Hepatocyte (in vitro differentiated cells): ENCODE data around the gene CDKN1A. TPM values are rescaled to one million over a fixed set of nuclear protein-coding genes. Genes with fewer than 3 reads are reported as not detected.

Experiments used
- DNase-seq: peaks from one replicate; pipeline ENCODE4 v3.0.0-alpha.2; 2016; ENCODE audit warnings: low spot score
- H2AFZ ChIP-seq: fragments of 200-600 bp; sonication (generic); 2 replicates; pipeline ENCODE4 v1.6.0; 2016; ENCODE audit warnings: antibody characterized with exemption, mild to moderate bottlenecking
- H3K27ac ChIP-seq: fragments of 200-600 bp; sonication (generic); 2 replicates; pipeline ENCODE4 v1.5.1; 2016; ENCODE audit warnings: mild to moderate bottlenecking
- H3K27me3 ChIP-seq: fragments of 200-600 bp; sonication (generic); 2 replicates; pipeline ENCODE4 v1.6.1; 2016
- H3K36me3 ChIP-seq: fragments of 200-600 bp; sonication (generic); replicated peaks from 2 replicates; pipeline ENCODE4 v1.5.1; 2016; ENCODE audit warnings: low read depth; ENCODE audit not compliant: insufficient read depth
- H3K4me1 ChIP-seq: fragments of 200-600 bp; sonication (generic); 2 replicates; pipeline ENCODE4 v1.5.1; 2016; ENCODE audit warnings: mild to moderate bottlenecking, moderate library complexity; ENCODE audit not compliant: insufficient read depth
- H3K4me2 ChIP-seq: fragments of 200-600 bp; sonication (generic); 2 replicates; pipeline ENCODE4 v1.6.0; 2016
- H3K4me3 ChIP-seq: fragments of 200-600 bp; sonication (generic); 2 replicates; pipeline ENCODE4 v1.5.1; 2016; ENCODE audit warnings: mild to moderate bottlenecking
- H3K79me2 ChIP-seq: fragments of 200-600 bp; sonication (generic); 2 replicates; pipeline ENCODE4 v1.6.0; 2017; ENCODE audit warnings: mild to moderate bottlenecking
- H3K9me2 ChIP-seq: fragments of 200-600 bp; sonication (generic); replicated peaks from 2 replicates; pipeline ENCODE4 v1.6.0; 2017; ENCODE audit warnings: mild to moderate bottlenecking; ENCODE audit not compliant: insufficient read depth
- H3K9me3 ChIP-seq: fragments of 200-600 bp; sonication (generic); 2 replicates; pipeline ENCODE4 v1.5.1; 2016; ENCODE audit warnings: low read depth, mild to moderate bottlenecking
- H4K20me1 ChIP-seq: fragments of 200-600 bp; sonication (generic); 2 replicates; pipeline ENCODE4 v1.6.0; 2016; ENCODE audit warnings: mild to moderate bottlenecking; ENCODE audit not compliant: insufficient read depth, poor library complexity, severe bottlenecking
- CTCF ChIP-seq: fragments of 200-600 bp; sonication (generic); IDR thresholded peaks from 2 replicates; pipeline ENCODE4 v1.5.1; 2016; ENCODE audit warnings: antibody characterized with exemption, mild to moderate bottlenecking; ENCODE audit not compliant: poor library complexity
- EZH2 ChIP-seq: fragments of 200-600 bp; sonication (generic); IDR thresholded peaks from 2 replicates; pipeline ENCODE4 v1.6.1; 2016; ENCODE audit warnings: antibody characterized with exemption, mild to moderate bottlenecking, borderline replicate concordance
- EZH2phosphoT487 ChIP-seq: fragments of 200-600 bp; sonication (generic); IDR thresholded peaks from one replicate; pipeline ENCODE4 v1.6.1; 2018; ENCODE audit warnings: antibody characterized with exemption, mild to moderate bottlenecking, low read depth, moderate library complexity; ENCODE audit not compliant: unreplicated experiment, severe bottlenecking
- WGBS: methylation state at CpG from one replicate; pipeline ENCODE4 v1.1.6; 2016; ENCODE audit warnings: low lambda C conversion rate; ENCODE audit errors: missing lambda C conversion rate; 5-methylcytosine and 5-hydroxymethylcytosine counted together
- polyA plus RNA-seq: library from polyadenylated mRNA; unstranded; fragments of >200 nt; fragmentation: Nextera tagmentation; extraction: Ambion mirVana; gene quantifications from 2 replicates; pipeline ENCODE4 v1.2.1, GENCODE V29; 2016
- total RNA-seq: library from RNA; depleted of rRNA; stranded (reverse); fragments of >200 nt; gene quantifications from 2 replicates; pipeline ENCODE4 v1.2.3, GENCODE V29; 2014

The CDKN1A gene
- total and polyA plus RNA-seq, 2 experiments from 2014 or later: 246 to 344 TPM

DNA sequence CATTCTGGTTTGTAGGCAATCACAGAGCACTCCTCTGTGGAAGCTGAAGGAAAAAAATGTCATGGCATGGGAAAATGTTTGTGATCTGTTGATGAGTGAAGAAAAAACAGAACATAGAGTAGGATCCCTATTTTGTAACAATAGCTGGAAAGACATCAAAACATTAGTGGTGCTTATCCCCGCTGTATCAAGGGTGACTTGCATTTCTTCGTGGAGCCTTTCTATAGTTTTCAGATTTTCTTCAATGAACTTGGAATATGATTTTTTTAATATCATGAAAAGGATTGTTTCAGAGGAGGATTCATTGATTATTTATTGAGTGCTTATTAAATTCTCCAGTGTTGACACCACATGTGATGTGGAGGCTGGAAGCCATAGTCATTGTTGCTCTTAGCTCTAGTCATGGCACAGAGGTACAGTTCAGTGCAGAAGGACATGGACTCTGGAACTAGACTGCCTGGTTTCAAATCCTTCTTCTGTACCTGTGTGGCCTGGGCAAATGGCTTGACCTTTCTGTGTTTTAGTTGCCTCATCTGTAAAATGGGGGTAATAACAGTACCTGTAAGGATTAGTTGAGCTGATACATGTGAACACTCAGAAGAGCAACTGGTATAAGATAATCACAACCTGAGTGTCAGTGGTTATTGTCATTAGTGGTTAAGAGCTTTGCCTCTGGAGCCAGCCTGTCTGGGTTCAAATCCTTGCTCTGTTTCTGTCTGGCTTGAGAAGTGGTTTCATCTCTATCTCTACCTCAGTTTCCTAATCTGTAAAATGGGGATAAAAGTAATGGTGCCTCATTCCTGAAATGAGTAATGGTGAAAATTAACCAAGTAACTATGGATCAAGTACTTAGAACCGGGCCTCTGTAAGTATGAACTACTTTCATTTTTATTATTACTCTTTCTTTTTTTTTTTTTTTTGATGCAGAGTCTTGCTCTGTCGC is 14.7 kb upstream of the CDKN1A start:
- H3K4me3 ChIP-seq: no peak overlapping the region
- H3K27ac ChIP-seq: no peak overlapping the region
- no peaks in the 10 kb centered on the region for H3K9me3 ChIP-seq
- no peaks in the 10 kb centered on the region for H3K9me2 ChIP-seq
- H3K27me3 ChIP-seq: no peaks in the 10 kb centered on the region
- 92% methylated on average over 4 of the region's 4 CpGs for WGBS
- no peak for DNase-seq
- H3K79me2 ChIP-seq: no peaks in the 10 kb centered on the region
- H3K4me2 ChIP-seq: no peak overlapping the region
- TF ChIP-seq EZH2: no peak
- TF ChIP-seq CTCF: no peak
- no peak for TF ChIP-seq EZH2phosphoT487
- H4K20me1 ChIP-seq: no peaks in the 10 kb centered on the region
- peaks cover 28% of the 10 kb centered on the region for H3K4me1 ChIP-seq
- H3K36me3 ChIP-seq: no peaks in the 10 kb centered on the region
- no peak overlapping the region for H2AFZ ChIP-seq

DNA sequence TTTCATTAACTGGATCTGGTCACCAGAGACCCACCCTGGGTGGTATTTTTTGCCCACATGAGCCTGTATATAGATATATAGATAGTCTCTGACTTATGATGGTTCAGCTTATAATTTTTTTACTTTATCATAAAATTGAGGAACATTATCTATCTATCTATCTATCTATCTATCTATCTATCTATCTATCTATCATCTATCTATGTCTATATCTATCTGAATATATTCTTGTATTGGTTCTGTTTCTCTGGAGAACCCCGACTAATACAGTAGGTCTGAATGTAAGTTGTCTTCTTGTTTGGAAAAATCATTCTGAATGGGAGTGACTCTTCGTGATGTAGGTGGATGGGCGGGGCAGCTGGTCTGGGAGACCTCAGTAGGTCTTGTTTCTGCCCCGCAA is 13.3 kb upstream of the CDKN1A start:
- Histone ChIP-seq H3K79me2 (no peaks in the 10 kb centered on the region), H3K4me2 (no peak overlapping the region), H3K9me3 (no peaks in the 10 kb centered on the region), H2AFZ (no peak overlapping the region), H3K4me3 (no peak overlapping the region), H3K9me2 (no peaks in the 10 kb centered on the region), H3K27me3 (no peaks in the 10 kb centered on the region), H4K20me1 (no peaks in the 10 kb centered on the region), H3K36me3 (no peaks in the 10 kb centered on the region), H3K27ac (no peak overlapping the region), H3K4me1 (peaks cover 28% of the 10 kb centered on the region)
- 94% methylated on average over 4 of the region's 4 CpGs for WGBS
- no peak for DNase-seq
- TF ChIP-seq EZH2 (no peak), EZH2phosphoT487 (no peak), CTCF (no peak)

DNA sequence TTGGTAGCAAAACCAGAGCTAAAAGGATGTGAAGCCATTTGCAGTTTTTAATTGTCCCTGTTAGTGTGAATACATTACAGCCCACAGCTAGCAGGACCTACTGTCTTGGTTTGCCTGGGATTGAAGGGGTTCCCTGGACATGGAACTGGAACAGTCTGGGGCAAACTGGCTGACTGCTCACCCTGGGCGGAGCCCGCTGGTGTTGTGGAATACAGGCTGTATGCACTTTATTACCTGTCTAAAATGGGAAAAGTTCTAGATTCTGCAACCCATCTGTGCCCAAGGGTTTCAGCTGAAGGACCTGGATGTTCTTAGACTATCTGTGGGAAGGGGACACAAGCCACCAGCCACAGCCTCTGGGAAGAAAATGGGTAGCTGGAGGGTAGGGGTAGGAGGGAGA is 12.2 kb upstream of the CDKN1A start:
- Histone ChIP-seq H4K20me1 (no peaks in the 10 kb centered on the region), H3K9me2 (no peaks in the 10 kb centered on the region), H3K27me3 (no peaks in the 10 kb centered on the region), H3K27ac (peak overlapping the region; percentile 88), H3K79me2 (no peaks in the 10 kb centered on the region), H2AFZ (no peak overlapping the region), H3K36me3 (no peaks in the 10 kb centered on the region), H3K4me1 (peaks cover 28% of the 10 kb centered on the region), H3K9me3 (no peaks in the 10 kb centered on the region), H3K4me3 (no peak overlapping the region), H3K4me2 (no peak overlapping the region)
- no peak for DNase-seq
- WGBS: 90% methylated on average over 2 of the region's 2 CpGs
- TF ChIP-seq CTCF (no peak), EZH2phosphoT487 (no peak), EZH2 (no peak)
